ENCODE measurements around the gene KDM6B.

The KDM6B gene

DNA sequence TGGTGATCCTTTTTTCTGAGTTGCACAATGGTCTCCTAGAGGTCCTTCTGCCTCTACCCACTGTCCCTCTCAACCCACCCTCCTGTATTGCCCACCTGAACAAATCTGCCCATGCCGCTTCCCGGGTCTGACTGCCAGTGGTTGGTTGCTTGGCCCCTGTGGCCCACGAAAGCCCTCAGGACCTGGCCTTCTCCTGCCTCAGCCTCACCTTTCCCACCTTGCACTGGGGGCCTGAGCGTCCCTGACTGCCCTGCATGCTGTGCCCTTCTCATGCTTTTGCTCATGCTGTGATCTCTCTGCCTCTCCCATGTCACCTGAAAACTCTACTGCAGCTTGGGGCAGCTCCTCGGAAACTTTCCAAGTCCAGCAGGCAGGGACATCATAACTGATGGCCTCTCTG lies 13.8 kb upstream of the KDM6B start:
- no peak for DNase-seq (ENCODE audit: low spot score)

DNA sequence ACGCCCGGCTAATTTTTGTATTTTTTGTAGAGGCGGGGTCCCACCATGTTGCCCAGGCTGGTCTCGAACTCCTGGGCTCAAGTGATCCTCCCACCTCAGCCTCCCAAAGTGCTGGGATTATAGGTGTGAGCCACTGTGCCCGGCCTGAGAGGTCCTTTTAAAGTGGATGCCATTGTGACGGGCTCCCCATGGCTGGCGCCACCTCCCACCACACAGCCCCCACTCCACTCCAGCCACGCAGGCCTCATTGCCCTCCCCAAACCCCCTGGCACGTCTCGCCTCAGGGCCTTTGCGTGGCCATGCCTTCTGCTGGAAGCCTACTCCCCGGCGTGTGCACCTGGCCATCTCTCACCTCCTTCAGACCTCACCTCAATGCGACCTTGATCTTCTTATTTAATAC lies 11.9 kb upstream of the KDM6B start:
- DNase-seq (ENCODE audit: low spot score) = no peak

DNA sequence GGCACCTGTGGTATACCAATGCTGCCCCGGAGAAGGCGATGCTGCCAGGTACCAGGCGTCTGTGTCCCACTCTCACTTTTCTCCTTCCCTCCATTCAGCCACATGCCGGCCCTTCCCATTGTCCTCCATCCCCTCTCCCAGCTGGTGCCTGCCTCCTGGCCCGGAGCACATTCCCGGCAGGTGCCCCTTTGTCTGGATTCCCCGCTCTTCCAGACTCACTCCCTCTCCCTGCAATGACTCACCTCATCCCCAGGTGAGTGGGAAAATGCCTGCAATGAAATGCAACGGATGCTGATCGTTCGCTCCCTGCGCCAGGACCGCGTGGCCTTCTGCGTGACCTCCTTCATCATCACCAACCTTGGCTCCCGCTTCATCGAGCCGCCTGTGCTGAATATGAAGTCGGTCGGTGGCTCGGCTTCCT lies 10.4 kb upstream of the KDM6B start:
- DNase-seq (ENCODE audit: low spot score) = no peak

DNA sequence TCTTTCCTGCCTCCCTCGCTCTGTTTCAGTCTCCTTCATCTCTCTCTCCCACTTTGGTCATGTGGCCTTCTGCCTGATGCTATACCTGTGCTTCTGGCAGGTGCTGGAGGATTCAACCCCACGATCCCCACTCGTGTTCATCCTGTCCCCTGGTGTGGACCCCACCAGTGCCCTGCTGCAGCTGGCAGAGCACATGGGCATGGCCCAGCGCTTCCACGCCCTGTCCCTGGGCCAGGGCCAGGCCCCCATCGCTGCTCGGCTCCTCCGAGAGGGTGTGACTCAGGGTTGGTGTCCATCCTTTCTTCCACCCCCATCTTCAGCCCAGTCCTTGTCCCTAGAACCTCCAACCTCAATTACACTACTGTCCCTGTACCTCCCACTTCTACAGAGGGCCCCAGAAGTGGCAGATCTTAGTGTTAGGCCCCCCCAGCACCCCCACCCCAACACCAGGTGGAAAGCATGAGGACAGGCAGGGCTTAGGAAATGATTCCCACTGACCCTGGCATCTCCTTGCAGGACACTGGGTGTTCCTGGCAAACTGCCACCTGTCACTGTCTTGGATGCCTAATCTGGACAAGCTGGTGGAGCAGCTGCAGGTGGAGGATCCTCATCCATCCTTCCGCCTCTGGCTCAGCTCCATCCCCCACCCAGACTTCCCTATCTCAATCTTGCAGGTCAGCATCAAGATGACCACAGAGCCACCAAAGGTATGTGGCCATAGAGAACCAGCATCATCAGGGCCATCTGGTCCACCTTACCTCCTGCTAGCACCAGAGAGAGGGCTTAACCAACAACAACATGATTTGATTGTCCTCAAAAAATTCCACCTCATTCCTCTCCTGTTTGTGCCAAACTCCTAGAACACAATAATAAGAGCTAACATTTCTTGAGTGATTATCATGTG lies 9.7 kb upstream of the KDM6B start:
- no peak for DNase-seq (ENCODE audit: low spot score)

DNA sequence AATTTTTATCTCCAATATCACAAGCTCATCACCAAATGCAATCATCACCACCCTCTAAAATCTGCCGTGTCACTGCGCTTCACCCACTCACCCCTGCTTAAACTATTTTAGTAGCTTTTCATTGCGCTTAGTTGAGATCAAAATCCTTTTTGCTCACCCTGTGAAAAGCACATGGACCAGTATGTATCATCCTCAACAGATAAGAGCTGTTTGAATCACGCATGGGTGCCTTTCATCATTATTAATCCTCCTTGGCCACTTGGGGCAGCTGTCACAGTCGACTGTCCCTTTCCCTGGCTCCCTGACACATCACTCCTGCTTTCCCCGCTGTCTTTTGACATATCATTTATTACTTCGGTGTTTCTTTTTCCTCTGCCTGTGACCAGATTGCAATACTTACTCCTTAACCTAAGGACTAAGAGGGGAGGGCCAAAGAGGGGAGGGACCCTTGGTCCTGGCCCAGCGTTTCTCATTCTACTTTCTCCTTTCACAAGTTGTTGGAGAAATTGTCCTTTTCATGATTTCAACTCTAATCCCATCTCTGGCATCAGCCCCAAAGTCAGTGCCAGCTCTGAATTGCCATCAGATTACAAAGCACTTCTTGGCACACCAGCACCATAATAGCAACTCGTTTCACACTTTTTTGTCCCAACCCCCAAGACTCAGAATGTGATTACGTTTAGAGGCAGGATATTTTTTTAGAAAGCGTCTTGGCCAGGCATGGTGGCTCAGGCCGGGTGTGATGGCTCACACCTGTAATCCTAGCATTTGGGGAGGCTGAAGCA lies 8.6 kb upstream of the KDM6B start:
- peak; percentile 54 for DNase-seq (ENCODE audit: low spot score)

DNA sequence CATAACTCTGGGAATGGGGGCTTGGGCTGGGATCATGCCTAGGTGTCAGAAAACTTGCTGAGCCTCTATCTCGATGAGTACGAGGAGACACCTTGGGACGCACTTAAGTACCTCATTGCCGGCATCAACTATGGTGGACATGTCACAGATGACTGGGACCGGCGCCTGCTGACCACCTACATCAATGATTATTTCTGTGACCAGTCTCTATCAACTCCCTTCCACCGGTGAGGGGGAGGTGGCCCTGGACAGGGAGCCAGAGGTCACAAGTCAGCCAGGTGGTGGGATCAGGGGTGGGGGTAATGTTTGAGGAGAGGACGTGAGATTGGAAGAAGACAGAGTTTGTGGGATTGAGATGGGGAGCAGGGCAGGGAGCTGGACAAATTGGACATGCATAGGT lies 3.4 kb upstream of the KDM6B start:
- DNase-seq (ENCODE audit: low spot score) = no peak

- DNase-seq (ENCODE audit: low spot score) = no peak
Observed at GRCh38 chr17:7831233-7831632, 2.8 kb upstream of the KDM6B start.

DNA sequence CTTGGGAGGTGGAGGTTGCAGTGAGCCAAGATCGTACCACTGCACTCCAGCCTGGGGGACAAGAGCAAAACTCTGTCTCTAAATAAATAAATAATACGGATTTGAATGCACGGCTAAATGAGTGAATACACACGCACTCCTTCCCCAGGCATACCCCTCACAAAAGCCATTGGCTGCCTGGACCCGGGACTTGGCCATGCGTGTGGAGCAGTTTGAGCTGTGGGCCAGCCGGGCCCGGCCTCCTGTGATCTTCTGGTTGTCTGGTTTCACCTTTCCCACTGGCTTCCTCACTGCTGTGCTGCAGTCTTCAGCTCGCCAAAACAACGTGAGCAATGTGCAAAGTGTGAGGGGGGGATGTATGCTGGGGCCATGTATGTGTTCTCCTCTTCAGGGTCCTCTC lies 1.6 kb upstream of the KDM6B start:
- DNase-seq (ENCODE audit: low spot score) = no peak

GRCh38 chr17:7833011-7833794 lies 814 bp upstream of the KDM6B start:
- no peak for DNase-seq (ENCODE audit: low spot score)

DNA sequence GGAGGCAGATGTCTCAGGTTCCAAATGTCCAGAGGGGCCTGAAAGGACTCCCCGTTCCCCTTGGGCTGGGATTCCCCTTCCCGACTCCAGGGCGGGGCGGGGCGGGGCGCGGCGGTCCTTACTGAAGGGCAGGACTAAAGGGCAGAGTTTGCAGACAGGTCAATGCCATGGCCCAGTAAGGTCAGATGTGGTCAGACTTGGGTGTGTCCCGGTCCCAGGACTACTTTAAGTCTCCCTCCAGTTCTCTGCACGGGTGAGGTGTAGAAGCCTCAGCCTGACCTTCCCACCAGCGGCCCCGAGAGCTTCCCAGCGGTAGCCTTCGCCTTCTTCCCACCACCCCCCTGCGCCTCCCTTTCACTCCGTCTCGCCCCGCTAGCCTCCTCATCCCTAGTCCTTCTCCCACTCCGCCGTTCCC lies 532 bp downstream of the KDM6B start:
- peak; percentile 67 for DNase-seq (ENCODE audit: low spot score)

GRCh38 chr17:7834957-7835813 lies 1.2 kb downstream of the KDM6B start:
- DNase-seq (ENCODE audit: low spot score) = peak; percentile 97

GRCh38 chr17:7835814-7836595 lies 2.0 kb downstream of the KDM6B start:
- DNase-seq (ENCODE audit: low spot score) = peak; percentile 73

DNA sequence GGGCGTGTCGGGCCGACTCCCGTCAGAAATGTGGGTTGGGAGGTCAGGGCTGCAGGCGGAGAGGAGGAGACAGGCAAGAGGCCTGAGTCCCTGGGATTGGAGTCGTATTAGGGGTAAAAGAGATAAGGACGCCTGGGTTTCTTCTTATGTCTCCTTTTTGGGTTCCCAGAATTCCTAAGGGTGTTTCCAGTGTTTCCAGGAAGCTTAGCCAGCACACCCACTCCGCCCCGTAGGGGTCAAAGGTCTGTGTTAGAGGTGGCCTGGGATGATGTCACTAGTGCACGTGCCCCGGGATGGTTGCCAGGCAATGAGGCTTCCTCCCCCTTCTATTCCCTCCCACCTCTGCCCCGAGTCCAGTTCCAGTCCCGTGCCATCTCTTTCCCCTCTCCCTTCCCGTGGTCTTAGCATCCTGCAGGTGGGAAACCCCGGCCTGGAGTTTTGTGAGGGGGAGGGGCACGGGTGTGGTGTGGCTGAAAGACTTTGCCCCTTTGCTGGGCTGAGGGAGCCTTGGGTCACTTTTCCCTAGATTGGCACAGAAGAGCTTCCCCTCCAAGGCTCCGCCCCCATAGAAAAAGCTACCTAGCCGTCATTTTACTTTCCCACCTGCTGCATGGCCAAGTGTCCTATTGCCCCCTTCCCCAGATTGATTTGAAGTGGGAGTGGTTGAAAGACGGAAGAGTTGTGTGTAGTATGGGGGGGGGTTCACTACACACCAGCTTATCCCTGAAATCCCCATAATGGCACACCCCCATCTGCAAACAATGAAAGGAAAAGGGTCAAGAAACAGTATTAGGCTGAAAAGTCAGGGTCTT lies 2.8 kb downstream of the KDM6B start:
- DNase-seq (ENCODE audit: low spot score) = peak; percentile 99

- DNase-seq (ENCODE audit: low spot score) = peak; percentile 50
Observed at GRCh38 chr17:7837408-7838088, 3.5 kb downstream of the KDM6B start.

DNA sequence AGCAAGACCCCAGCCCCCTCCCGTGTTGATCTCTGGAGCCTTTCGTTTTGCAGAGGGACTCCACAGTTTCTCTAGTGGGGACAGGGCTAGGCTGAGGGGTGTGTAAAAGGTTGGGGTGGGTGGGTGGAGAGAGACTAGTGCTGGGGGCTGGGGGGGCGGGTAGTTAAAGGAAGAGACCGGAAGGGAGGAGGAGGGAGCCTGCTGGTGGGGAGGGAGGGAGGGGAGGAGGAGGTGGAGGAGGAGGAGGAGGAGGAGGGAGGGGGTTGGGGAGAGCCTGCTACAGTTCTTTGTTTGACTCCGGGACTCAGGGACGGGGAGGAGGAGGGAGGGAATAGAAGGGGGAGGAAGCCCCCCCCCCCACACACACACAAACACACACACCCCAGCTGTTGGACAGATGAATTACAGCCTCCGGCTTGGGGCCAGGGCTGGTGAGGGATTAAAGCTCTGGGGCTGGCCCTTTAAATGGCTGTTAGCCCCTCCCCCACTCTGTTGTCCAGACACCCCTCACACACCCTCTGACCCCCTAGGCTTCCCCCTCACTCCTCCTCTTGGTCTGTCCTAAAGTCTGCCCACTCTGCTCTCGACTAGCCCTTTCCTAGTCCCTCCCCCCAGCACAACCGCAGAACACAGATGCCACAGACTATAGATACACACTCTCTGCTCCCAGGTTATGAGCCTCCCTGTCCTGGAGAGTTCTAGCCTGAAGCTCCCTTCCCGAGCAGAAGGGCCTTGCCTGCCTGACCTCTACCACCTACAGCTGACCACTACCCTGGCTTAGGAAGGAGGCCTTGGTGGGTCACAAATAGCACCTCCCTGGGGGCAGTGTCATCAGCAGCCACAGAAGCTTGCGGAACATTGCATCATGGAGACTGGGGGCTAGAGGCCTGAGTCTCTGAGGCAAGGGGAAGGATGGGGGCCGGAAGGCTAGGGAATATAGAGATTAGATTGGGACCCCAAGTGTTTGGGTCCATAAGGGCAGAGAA lies 4.4 kb downstream of the KDM6B start:
- peak; percentile 75 for DNase-seq (ENCODE audit: low spot score)

DNA sequence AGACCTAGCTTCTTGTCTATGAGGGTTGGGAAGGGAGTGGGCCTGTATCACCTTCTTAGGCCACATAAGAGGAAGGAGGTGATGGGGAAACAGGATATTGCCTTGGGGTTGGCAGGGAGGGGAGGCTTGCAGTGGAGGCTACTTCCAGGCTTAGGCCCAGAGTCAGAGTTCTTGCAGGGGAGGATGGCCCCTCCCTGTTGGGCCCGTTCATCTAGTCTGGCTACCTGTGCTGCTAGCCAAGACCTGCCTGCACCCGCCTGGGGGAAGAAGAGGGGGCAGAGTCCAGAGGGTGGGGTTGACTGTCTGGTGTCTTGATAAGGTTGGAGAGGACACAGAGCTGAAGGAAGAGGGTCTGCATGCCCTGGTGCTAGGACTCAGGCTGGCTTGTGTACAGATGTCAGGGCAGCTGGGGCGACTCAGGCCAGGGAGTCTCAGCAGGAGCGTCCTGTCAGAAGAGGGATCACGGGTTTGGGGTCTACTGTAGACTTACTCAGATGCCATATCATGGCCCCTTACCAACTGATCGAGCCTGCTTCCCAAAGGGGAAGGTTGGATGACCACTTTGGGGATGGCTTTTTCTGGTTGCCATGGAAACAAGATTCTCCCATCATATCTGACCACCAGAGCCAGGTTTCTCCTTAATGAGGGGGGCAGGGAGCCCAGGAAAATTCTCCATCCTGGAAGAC lies 5.3 kb downstream of the KDM6B start:
- peak; percentile 20 for DNase-seq (ENCODE audit: low spot score)

GRCh38 chr17:7839876-7840261 lies 5.9 kb downstream of the KDM6B start:
- DNase-seq (ENCODE audit: low spot score) = peak; percentile 76

Measured in SW480 (cell line).